Testis (tissue), 2 donors: ENCODE measurements around the gene EPSTI1.

ENCODE experiments used
- POLR2A ChIP-seq: fragments of 450-650 bp; IDR thresholded peaks from one replicate; pipeline ENCODE4 v1.6.1; 2017; ENCODE audit warnings: antibody characterized with exemption, mild to moderate bottlenecking, moderate library complexity
- TF ChIP-seq, protein P1 (sequence below), 3 experiments: fragments of 450-650 bp in 2 of 3; fragments of 200-600 bp in 1 of 3; sonication (generic) in 1 of 3; IDR thresholded peaks; one replicate each; pipeline ENCODE4 v1.5.1; 2016 to 2019; ENCODE audit warnings: antibody characterized with exemption in 3 of 3, mild to moderate bottlenecking in 2 of 3, moderate library complexity in 1 of 3

DNA sequence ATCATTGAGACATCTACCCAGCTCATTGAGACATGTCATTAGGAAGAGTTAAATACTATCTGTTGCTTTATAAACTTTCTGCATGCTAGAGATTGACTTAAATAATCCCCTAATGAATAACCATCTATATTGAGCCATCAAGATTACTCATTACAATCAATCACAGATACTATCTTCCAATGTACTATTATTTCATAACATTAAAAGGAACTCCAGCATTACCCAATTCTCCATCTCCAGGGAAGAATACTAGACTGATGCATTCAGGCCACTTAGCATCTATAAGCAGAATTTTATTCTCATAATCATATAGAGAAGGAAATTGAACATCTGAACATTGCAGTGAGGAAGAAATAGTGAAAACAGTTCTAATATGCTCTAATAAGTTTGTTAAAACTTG, 8.0 kb downstream of the EPSTI1 start:
- TF ChIP-seq, protein P1, sequence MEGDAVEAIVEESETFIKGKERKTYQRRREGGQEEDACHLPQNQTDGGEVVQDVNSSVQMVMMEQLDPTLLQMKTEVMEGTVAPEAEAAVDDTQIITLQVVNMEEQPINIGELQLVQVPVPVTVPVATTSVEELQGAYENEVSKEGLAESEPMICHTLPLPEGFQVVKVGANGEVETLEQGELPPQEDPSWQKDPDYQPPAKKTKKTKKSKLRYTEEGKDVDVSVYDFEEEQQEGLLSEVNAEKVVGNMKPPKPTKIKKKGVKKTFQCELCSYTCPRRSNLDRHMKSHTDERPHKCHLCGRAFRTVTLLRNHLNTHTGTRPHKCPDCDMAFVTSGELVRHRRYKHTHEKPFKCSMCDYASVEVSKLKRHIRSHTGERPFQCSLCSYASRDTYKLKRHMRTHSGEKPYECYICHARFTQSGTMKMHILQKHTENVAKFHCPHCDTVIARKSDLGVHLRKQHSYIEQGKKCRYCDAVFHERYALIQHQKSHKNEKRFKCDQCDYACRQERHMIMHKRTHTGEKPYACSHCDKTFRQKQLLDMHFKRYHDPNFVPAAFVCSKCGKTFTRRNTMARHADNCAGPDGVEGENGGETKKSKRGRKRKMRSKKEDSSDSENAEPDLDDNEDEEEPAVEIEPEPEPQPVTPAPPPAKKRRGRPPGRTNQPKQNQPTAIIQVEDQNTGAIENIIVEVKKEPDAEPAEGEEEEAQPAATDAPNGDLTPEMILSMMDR (IDR thresholded peaks at IDR 0.05) = no peak
- TF ChIP-seq POLR2A = no peak
